MCF 10A (cell line): ENCODE data around the gene ADAMTS13. TPM values are rescaled to one million over a fixed set of nuclear protein-coding genes. Genes with fewer than 3 reads are reported as not detected.

Experiments used
- BruUV-seq: library from RNA; stranded (reverse); fragments of 400-500 nt; replicated peaks from 2 replicates; lab custom pipeline; 2021; lab: Mats Ljungman, UMichigan
- CTCF ChIA-PET: fragments of 300-600 bp; sonication (Branson Sonifier 250); formaldehyde crosslinking; extraction: SDS; loops from one replicate; lab custom pipeline; 2021; ENCODE audit warnings: antibody characterized with exemption, inconsistent platforms; lab: Yijun Ruan, JAX
- POLR2A ChIA-PET: fragments of 300-600, 350-650 bp; sonication (Branson Sonifier 250); formaldehyde crosslinking; extraction: SDS; loops from one replicate; lab custom pipeline; 2020; ENCODE audit warnings: antibody characterized with exemption, inconsistent platforms; lab: Yijun Ruan, JAX
- DNase-seq: peaks from one replicate; pipeline ENCODE4 v3.0.0-alpha.2; 2018; ENCODE audit not compliant: unreplicated experiment
- H3K27ac Mint-ChIP-seq: one replicate; pipeline ENCODE4 v1.8.0; 2022; ENCODE audit warnings: mild to moderate bottlenecking, low read depth, mixed read lengths; ENCODE audit not compliant: unreplicated experiment
- H3K27me3 Mint-ChIP-seq: one replicate; pipeline ENCODE4 v1.8.0; 2022; ENCODE audit warnings: mixed read lengths; ENCODE audit not compliant: insufficient read depth, unreplicated experiment
- H3K36me3 Mint-ChIP-seq: one replicate; pipeline ENCODE4 v1.8.0; 2022; ENCODE audit warnings: mild to moderate bottlenecking, moderate library complexity, mixed read lengths; ENCODE audit not compliant: insufficient read depth, unreplicated experiment
- H3K4me1 Mint-ChIP-seq: one replicate; pipeline ENCODE4 v1.8.0; 2022; ENCODE audit warnings: mixed read lengths; ENCODE audit not compliant: insufficient read depth, unreplicated experiment
- H3K4me3 Mint-ChIP-seq: one replicate; pipeline ENCODE4 v1.8.0; 2022; ENCODE audit warnings: mild to moderate bottlenecking, moderate library complexity, mixed read lengths; ENCODE audit not compliant: unreplicated experiment
- H3K9me3 Mint-ChIP-seq: one replicate; pipeline ENCODE4 v1.8.0; 2022; ENCODE audit warnings: mixed read lengths; ENCODE audit not compliant: unreplicated experiment
- CTCF ChIP-seq: fragments of 200-600 bp; IDR thresholded peaks from one replicate; pipeline ENCODE4 v1.8.0; 2022; ENCODE audit warnings: antibody characterized with exemption, mild to moderate bottlenecking; ENCODE audit not compliant: unreplicated experiment
- intact Hi-C: fragments of 100-400 bp; cut with micrococcal nuclease; formaldehyde crosslinking; loops from 2 replicates; pipeline ENCODE4 v1.14.1; 2022
- total RNA-seq: library from RNA; stranded (reverse); gene quantifications from 2 replicates; pipeline ENCODE4 v1.2.3, GENCODE V29; 2022

Gene ADAMTS13
- total RNA-seq, 1 experiment from 2014 or later = 4.1 TPM

DNA sequence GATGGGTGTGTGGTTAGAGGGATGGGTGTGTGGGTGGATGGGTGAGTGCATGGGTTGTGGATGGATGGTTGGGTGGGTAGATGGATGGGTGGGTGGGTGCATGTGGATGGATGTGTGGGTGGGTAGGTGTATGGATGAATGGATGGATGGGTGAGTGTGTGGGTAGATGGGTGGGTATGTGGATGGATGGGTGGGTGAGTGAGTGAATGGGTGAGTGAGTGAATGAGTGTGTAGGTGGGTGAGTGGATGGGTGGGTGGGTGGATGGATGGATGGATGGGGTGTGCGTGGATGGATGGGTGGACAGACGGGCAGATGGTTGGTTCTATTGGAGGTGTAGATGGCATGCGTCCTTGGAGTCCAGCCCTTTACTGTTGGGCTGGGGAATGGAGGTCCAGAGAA is 28.8 kb upstream of the ADAMTS13 start:
- Mint-ChIP-seq H3K27ac (no peak overlapping the region), H3K4me1 (no peaks in the 10 kb centered on the region), H3K36me3 (no peaks in the 10 kb centered on the region), H3K4me3 (no peak overlapping the region), H3K9me3 (no peaks in the 10 kb centered on the region), H3K27me3 (peaks cover 36% of the 10 kb centered on the region)
- no peak for TF ChIP-seq CTCF
- BruUV-seq = no TSS peak
- DNase-seq = no peak
- ChIA-PET POLR2A (no interaction called here), CTCF (no interaction called here)
- intact Hi-C loops = no loop called here

DNA sequence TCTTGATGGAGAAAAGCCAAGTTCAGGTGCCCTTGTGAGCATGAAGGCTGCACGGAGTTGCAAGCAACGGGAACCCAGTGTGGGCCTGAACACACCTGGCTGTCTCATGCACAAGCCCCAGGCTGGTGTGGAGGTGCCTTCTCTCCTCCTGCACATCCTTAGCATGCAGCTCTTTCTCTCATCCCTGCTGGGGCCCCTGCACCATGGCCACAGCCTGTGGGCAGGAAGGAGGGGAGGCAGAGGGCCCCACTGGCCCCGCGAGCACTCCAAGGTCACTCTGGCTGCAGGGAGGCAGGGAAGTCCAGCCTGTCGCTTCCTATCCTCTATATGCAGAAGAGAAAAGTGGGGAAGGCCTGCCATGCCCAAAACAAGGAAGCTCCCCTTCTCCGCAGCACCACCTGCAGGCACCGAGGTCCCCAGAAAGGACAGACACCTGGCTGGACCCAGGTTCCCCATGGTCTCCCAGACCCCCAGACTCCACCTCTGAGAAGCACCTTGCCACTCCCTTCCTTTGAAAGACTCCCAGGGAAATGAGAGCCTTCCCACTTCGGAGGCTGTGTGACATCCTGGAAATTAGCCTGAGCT is 27.4 kb upstream of the ADAMTS13 start:
- Mint-ChIP-seq H3K4me3 (no peak overlapping the region), H3K9me3 (no peaks in the 10 kb centered on the region), H3K27ac (no peak overlapping the region), H3K4me1 (no peaks in the 10 kb centered on the region), H3K27me3 (peaks cover 36% of the 10 kb centered on the region), H3K36me3 (no peaks in the 10 kb centered on the region)
- ChIA-PET POLR2A (interaction anchor here (1.3 kb wide), 1 partner anchor 17 kb away, joined by 4 read pairs; no protein-coding TSS in a partner anchor), CTCF (interaction anchor here (0.6 to 2.1 kb wide), 3 partner anchors 10 to 82 kb away, joined by 3 to 10 read pairs (median 3); no protein-coding TSS in a partner anchor)
- no peak for TF ChIP-seq CTCF
- intact Hi-C loops = no loop called here
- DNase-seq = no peak
- no TSS peak for BruUV-seq

- BruUV-seq = no TSS peak
- Mint-ChIP-seq H3K4me3 (no peak overlapping the region), H3K9me3 (no peaks in the 10 kb centered on the region), H3K4me1 (no peaks in the 10 kb centered on the region), H3K27ac (no peak overlapping the region), H3K27me3 (peaks cover 36% of the 10 kb centered on the region), H3K36me3 (peaks cover 2% of the 10 kb centered on the region)
- DNase-seq = no peak
- intact Hi-C loops = no loop called here
- ChIA-PET CTCF (interaction anchor here (0.5 to 0.7 kb wide), 4 partner anchors 81 to 462 kb away, joined by 3 to 5 read pairs (median 3); no protein-coding TSS in a partner anchor), POLR2A (no interaction called here)
- peak; percentile 12 for TF ChIP-seq CTCF
These were observed 25.2 kb upstream of the ADAMTS13 start for GRCh38 chr9:133396952-133397351.

- BruUV-seq = no TSS peak
- ChIA-PET CTCF (interaction anchor here (0.5 to 0.7 kb wide), 4 partner anchors 81 to 462 kb away, joined by 3 to 5 read pairs (median 3); no protein-coding TSS in a partner anchor), POLR2A (no interaction called here)
- H3K9me3 Mint-ChIP-seq = no peaks in the 10 kb centered on the region
- no peaks in the 10 kb centered on the region for H3K4me1 Mint-ChIP-seq
- DNase-seq = no peak
- no peak overlapping the region for H3K4me3 Mint-ChIP-seq
- H3K27me3 Mint-ChIP-seq = peaks cover 36% of the 10 kb centered on the region
- intact Hi-C loops = no loop called here
- peaks cover 6% of the 10 kb centered on the region for H3K36me3 Mint-ChIP-seq
- no peak for TF ChIP-seq CTCF
- no peak overlapping the region for H3K27ac Mint-ChIP-seq
These were observed 24.8 kb upstream of the ADAMTS13 start for GRCh38 chr9:133397370-133397769.
